Measurements from ENCODE around the gene ATOSB.

DNA sequence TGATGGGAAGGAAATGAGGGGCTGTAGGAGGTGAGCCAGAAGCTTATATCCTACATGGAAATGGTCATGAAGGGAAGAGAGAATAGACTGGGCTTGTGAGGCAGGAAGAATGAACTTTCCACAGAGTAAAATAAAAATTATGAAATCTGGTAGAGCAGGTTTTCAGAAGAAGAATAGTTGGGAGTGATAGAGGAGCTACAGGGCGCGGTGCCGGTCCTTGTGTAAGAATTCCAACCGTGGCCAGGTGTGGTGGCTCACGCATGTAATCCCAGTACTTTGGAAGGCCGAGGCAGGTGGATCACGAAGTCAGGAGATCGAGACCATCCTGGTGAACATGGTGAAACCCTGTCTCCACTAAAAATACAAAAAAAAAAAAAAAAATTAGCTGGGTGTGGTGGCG, 37.3 kb upstream of the ATOSB start:
- TF ChIP-seq CBFB (CRISPR knock-in tag; IDR thresholded peaks at IDR 0.05) (no peak), ZFX (CRISPR knock-in tag; IDR thresholded peaks at IDR 0.05) (no peak), BACH1 (tag; IDR thresholded peaks at IDR 0.05) (no peak), SMC3 (conservative IDR thresholded peaks at IDR 0.05; ENCODE audit: insufficient read depth, low read depth, low read length) (no peak)
- TF ChIP-seq, protein P1, sequence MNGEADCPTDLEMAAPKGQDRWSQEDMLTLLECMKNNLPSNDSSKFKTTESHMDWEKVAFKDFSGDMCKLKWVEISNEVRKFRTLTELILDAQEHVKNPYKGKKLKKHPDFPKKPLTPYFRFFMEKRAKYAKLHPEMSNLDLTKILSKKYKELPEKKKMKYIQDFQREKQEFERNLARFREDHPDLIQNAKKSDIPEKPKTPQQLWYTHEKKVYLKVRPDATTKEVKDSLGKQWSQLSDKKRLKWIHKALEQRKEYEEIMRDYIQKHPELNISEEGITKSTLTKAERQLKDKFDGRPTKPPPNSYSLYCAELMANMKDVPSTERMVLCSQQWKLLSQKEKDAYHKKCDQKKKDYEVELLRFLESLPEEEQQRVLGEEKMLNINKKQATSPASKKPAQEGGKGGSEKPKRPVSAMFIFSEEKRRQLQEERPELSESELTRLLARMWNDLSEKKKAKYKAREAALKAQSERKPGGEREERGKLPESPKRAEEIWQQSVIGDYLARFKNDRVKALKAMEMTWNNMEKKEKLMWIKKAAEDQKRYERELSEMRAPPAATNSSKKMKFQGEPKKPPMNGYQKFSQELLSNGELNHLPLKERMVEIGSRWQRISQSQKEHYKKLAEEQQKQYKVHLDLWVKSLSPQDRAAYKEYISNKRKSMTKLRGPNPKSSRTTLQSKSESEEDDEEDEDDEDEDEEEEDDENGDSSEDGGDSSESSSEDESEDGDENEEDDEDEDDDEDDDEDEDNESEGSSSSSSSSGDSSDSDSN (IDR thresholded peaks at IDR 0.05; ENCODE audit: borderline replicate concordance in 1 of 2, low read depth in 2 of 2, low read length in 2 of 2), result no peak
- TF ChIP-seq, protein P2, sequence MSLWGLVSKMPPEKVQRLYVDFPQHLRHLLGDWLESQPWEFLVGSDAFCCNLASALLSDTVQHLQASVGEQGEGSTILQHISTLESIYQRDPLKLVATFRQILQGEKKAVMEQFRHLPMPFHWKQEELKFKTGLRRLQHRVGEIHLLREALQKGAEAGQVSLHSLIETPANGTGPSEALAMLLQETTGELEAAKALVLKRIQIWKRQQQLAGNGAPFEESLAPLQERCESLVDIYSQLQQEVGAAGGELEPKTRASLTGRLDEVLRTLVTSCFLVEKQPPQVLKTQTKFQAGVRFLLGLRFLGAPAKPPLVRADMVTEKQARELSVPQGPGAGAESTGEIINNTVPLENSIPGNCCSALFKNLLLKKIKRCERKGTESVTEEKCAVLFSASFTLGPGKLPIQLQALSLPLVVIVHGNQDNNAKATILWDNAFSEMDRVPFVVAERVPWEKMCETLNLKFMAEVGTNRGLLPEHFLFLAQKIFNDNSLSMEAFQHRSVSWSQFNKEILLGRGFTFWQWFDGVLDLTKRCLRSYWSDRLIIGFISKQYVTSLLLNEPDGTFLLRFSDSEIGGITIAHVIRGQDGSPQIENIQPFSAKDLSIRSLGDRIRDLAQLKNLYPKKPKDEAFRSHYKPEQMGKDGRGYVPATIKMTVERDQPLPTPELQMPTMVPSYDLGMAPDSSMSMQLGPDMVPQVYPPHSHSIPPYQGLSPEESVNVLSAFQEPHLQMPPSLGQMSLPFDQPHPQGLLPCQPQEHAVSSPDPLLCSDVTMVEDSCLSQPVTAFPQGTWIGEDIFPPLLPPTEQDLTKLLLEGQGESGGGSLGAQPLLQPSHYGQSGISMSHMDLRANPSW (CRISPR knock-in tag; IDR thresholded peaks at IDR 0.05), result no peak
